ENCODE measurements around the gene RPTOR.

DNA sequence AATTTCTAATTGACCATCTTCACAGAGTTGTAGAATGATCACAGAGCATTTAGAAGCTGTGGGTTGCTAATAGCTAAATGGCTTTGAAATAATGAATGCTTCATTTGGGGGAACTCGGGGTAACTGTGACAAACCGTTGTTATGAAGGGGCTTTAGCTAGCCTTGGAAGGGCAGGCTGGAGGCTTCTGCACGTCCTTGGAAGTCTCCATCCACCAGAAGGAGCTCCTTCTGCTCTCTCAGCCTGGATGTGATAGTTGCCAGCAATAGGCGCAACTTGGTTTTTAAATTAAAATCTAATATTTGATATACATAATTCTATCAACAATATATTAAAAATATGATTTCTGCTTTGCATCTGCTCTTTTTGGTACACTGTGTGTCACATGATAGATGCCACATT lies 200.5 kb downstream of the RPTOR start:
- TF ChIP-seq, protein P1, sequence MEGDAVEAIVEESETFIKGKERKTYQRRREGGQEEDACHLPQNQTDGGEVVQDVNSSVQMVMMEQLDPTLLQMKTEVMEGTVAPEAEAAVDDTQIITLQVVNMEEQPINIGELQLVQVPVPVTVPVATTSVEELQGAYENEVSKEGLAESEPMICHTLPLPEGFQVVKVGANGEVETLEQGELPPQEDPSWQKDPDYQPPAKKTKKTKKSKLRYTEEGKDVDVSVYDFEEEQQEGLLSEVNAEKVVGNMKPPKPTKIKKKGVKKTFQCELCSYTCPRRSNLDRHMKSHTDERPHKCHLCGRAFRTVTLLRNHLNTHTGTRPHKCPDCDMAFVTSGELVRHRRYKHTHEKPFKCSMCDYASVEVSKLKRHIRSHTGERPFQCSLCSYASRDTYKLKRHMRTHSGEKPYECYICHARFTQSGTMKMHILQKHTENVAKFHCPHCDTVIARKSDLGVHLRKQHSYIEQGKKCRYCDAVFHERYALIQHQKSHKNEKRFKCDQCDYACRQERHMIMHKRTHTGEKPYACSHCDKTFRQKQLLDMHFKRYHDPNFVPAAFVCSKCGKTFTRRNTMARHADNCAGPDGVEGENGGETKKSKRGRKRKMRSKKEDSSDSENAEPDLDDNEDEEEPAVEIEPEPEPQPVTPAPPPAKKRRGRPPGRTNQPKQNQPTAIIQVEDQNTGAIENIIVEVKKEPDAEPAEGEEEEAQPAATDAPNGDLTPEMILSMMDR (conservative IDR thresholded peaks at IDR 0.05; ENCODE audit: low read length) = no peak
- no peak for TF ChIP-seq EZH2phosphoT487 (IDR thresholded peaks at IDR 0.05; ENCODE audit: borderline replicate concordance, low read depth, low read length)

All from OCI-LY7 (cell line).